Pancreas (tissue), 10 donors: ENCODE results near the gene PANX2. TPM values are rescaled to one million over a fixed set of nuclear protein-coding genes. Genes with fewer than 3 reads are reported as not detected.

ENCODE experiments used
- ATAC-seq, 4 donors: fragments of 200-7000 bp; cut with Tn5 transposase; one replicate each; pipeline versions ENCODE4 v1.8.0 to v1.9.1; 2020; ENCODE audit warnings: mild to moderate bottlenecking in 4 of 4, moderate library complexity in 4 of 4
- DNase-seq, 6 donors: peaks; one replicate each; pipeline ENCODE4 v3.0.0-alpha.2; 2020
- FAIRE-seq: peaks from 2 replicates; lab custom pipeline; 2012; peaks lifted over from hg19 to GRCh38; lab: Jason Lieb, UNC
- H3K27ac ChIP-seq, 4 donors: fragments of 200-600 bp; sonication (generic); 1 replicate in 3 of 4; 2 replicates in 1 of 4; pipeline versions ENCODE4 v1.5.0 to v1.8.0; 2020
- H3K27me3 ChIP-seq, 4 donors: fragments of 200-600 bp; one replicate each; pipeline ENCODE4 v1.8.0; 2021
- H3K36me3 ChIP-seq, 3 donors: fragments of 200-600 bp; sonication (generic) in 1 of 3; one replicate each; pipeline versions ENCODE4 v1.5.0 to v1.8.0; 2020 to 2021
- H3K4me1 ChIP-seq, 3 donors: fragments of 200-600 bp; one replicate each; pipeline ENCODE4 v1.8.0; 2021
- H3K4me3 ChIP-seq, 4 donors: fragments of 200-600 bp; sonication (generic) in 2 of 4; one replicate each; pipeline versions ENCODE4 v1.5.0 to v1.8.0; 2020 to 2021
- H3K9me3 ChIP-seq, 4 donors: fragments of 200-600 bp; one replicate each; pipeline ENCODE4 v1.8.0; 2021
- WGBS, 2 donors: extraction: QIAGEN DNeasy Blood & Tissue Kit; methylation state at CpG; one replicate each; pipeline ENCODE4 v1.1.7; 2013; 5-methylcytosine and 5-hydroxymethylcytosine counted together
- intact Hi-C, 3 donors: fragments of 100-400 bp; cut with DNase I; formaldehyde crosslinking; loops; one replicate each; pipeline versions ENCODE4 v1.11.1 to v1.14.2; 2022
- polyA plus RNA-seq, 2 donors: library from polyadenylated mRNA; stranded (reverse); fragments of 200-250 nt; gene quantifications; one replicate each; pipeline ENCODE4 v1.2.3, GENCODE V29; 2013
- total RNA-seq, 6 donors: library from RNA; stranded (reverse); fragmentation: NEBNext Ultra II Directional in 4 of 6; extraction: Animal tissue kit (Norgen Biotek cat#: 25700) in 4 of 6; gene quantifications; one replicate each; pipeline versions ENCODE4 v1.2.1 to v1.2.4, GENCODE V29; 2021 to 2023
- TF ChIP-seq, protein P1 (sequence below), 4 donors: fragments of 200-600 bp; sonication (generic) in 3 of 4; IDR thresholded peaks; one replicate each; pipeline versions ENCODE4 v1.5.0 to v1.8.0; 2021; ENCODE audit warnings: antibody characterized with exemption in 4 of 4
- donor health status: healthy with polysubstance abuse.
- donor health status: DM: no; HTN: no; CAD: no; lungs with moderate emphysema.
- donor health status: DM: no; HTN: no; CAD: no.
- donor health status: control.
- donor health status: control.
- donor health status: Bipolar disorder and iron deficiency.
- donor health status: DM: yes; HTN: yes; CAD: no.
- donor health status: DM: no; HTN: no; CAD: no.
- donor health status: DM: no; HTN: no; CAD: no.
- donor health status: DM: yes; HTN: yes; CAD: no.

Gene PANX2
- total and polyA plus RNA-seq, 8 donors = 0.31 to 3.5 (median 0.67) TPM

DNA sequence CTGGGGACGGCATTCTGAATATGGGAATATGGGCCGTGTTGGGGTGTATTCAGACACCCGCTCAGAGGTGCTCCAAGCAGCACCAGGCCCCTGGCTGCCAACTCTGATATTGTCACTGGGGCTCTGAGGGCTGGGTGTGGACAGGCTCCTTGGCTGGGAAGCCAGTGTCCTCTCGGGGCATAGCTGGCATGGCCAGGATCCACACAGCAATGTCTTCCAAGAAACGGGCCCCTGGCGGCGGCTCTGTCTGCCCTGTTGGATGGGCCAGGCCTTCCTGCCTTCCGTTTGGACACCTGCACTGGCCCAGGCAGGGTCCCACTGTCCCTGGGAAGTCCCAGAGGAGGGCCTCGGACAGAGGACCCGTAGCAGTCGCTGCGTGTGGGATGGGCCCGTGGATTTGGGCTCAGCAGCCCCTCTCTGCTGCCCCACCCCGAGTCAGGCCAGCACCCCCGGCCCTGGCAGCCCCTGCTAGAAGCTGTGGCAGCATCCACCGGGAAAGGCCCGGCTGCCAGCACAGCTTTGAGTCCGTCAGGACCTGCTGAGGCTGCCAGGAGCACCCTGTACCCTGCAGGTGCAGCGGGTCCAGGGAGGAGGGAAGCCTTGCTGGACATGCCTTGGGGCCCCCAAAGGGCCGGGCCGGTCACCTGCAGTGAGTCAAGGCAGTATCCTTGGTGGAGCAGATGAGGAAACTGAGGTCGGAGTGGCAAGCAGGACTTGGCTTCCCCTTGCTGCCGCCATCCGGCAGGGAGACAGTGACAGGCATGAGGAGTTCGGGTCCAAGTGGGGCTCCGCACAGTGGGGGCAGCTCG is 4.1 kb downstream of the PANX2 start:
- Histone ChIP-seq H3K27me3 (no peaks in the 10 kb centered on the region), H3K4me3 (no peak overlapping the region), H3K4me1 (no peaks in the 10 kb centered on the region), H3K27ac (no peak overlapping the region), H3K36me3 (no peaks in the 10 kb centered on the region), H3K9me3 (no peaks in the 10 kb centered on the region)
- no peak for FAIRE-seq
- intact Hi-C loops = no loop called here
- WGBS, 2 donors = 85 to 91% methylated on average over 27 of the region's 27 CpGs
- no peak for ATAC-seq
- DNase-seq = peak in 3 of 6 donors; percentile 13 to 60 (median 28)
- TF ChIP-seq, protein P1, sequence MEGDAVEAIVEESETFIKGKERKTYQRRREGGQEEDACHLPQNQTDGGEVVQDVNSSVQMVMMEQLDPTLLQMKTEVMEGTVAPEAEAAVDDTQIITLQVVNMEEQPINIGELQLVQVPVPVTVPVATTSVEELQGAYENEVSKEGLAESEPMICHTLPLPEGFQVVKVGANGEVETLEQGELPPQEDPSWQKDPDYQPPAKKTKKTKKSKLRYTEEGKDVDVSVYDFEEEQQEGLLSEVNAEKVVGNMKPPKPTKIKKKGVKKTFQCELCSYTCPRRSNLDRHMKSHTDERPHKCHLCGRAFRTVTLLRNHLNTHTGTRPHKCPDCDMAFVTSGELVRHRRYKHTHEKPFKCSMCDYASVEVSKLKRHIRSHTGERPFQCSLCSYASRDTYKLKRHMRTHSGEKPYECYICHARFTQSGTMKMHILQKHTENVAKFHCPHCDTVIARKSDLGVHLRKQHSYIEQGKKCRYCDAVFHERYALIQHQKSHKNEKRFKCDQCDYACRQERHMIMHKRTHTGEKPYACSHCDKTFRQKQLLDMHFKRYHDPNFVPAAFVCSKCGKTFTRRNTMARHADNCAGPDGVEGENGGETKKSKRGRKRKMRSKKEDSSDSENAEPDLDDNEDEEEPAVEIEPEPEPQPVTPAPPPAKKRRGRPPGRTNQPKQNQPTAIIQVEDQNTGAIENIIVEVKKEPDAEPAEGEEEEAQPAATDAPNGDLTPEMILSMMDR (IDR thresholded peaks at IDR 0.05) = no peak

DNA sequence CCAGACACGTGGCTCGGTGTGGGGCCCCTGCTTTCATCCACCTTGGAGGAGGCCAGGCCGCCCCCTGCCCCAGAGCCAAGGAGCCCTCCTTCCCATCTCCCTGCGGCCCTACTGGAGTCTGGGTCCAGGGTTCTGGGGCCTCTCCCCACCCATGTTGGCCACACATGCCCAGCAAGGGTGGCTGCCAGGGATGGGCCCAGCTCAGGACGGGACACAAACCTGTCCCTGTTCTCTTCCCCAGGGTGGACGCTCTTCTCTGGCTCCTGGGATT is 4.6 kb downstream of the PANX2 start:
- Histone ChIP-seq H3K36me3 (no peaks in the 10 kb centered on the region), H3K27ac (no peak overlapping the region), H3K4me1 (no peaks in the 10 kb centered on the region), H3K9me3 (no peaks in the 10 kb centered on the region), H3K4me3 (no peak overlapping the region), H3K27me3 (no peaks in the 10 kb centered on the region)
- TF ChIP-seq, protein P1 (IDR thresholded peaks at IDR 0.05) = no peak
- DNase-seq (peak in 2 of 6 donors; percentile 43 to 54), ATAC-seq (no peak), FAIRE-seq (no peak)
- WGBS, 2 donors = 84 to 93% methylated on average over 6 of the region's 6 CpGs
- intact Hi-C loops = no loop called here

GRCh38 chr22:50175921-50176849 is 5.7 kb downstream of the PANX2 start:
- no peaks in the 10 kb centered on the region for H3K4me1 ChIP-seq
- no peak overlapping the region for H3K4me3 ChIP-seq
- no peak for FAIRE-seq
- H3K27ac ChIP-seq = no peak overlapping the region
- TF ChIP-seq, protein P1 (IDR thresholded peaks at IDR 0.05) = no peak
- 73 to 85% methylated on average over 24 to 27 of the region's 27 CpGs for WGBS, 2 donors
- H3K36me3 ChIP-seq = no peaks in the 10 kb centered on the region
- H3K9me3 ChIP-seq = no peaks in the 10 kb centered on the region
- intact Hi-C loops = no loop called here
- no peaks in the 10 kb centered on the region for H3K27me3 ChIP-seq
- peak in 2 of 6 donors; percentile 12 to 13 for DNase-seq
- no peak for ATAC-seq

DNA sequence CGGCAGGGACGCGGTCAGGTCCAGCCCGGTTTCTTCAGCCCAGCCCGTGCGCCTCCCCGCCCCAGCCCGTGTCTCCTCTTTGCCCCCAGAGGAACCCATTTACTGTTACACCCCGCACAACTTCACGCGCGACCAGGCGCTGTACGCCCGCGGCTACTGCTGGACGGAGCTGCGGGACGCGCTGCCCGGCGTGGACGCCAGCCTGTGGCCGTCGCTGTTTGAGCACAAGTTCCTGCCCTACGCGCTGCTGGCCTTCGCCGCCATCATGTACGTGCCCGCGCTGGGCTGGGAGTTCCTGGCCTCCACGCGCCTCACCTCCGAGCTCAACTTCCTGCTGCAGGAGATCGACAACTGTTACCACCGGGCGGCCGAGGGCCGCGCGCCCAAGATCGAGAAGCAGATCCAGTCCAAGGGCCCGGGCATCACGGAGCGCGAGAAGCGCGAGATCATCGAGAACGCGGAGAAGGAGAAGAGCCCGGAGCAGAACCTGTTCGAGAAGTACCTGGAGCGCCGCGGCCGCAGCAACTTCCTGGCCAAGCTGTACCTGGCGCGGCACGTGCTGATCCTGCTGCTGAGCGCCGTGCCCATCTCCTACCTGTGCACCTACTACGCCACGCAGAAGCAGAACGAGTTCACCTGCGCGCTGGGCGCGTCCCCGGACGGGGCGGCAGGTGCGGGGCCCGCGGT is 6.5 kb downstream of the PANX2 start:
- peak in 4 of 6 donors; percentile 16 to 61 (median 40) for DNase-seq
- ATAC-seq = no peak
- Histone ChIP-seq H3K4me1 (no peaks in the 10 kb centered on the region), H3K4me3 (no peak overlapping the region), H3K27ac (no peak overlapping the region), H3K9me3 (no peaks in the 10 kb centered on the region), H3K27me3 (no peaks in the 10 kb centered on the region), H3K36me3 (no peaks in the 10 kb centered on the region)
- intact Hi-C loops = no loop called here
- FAIRE-seq = no peak
- TF ChIP-seq, protein P1 (IDR thresholded peaks at IDR 0.05) = no peak
- 92 to 96% methylated on average over 73 to 76 of the region's 76 CpGs for WGBS, 2 donors
